ENCODE data around the gene GNG3.
A peak's percentile ranks its signal among the peaks of the same experiment; 100 is the strongest.

Gene GNG3

DNA sequence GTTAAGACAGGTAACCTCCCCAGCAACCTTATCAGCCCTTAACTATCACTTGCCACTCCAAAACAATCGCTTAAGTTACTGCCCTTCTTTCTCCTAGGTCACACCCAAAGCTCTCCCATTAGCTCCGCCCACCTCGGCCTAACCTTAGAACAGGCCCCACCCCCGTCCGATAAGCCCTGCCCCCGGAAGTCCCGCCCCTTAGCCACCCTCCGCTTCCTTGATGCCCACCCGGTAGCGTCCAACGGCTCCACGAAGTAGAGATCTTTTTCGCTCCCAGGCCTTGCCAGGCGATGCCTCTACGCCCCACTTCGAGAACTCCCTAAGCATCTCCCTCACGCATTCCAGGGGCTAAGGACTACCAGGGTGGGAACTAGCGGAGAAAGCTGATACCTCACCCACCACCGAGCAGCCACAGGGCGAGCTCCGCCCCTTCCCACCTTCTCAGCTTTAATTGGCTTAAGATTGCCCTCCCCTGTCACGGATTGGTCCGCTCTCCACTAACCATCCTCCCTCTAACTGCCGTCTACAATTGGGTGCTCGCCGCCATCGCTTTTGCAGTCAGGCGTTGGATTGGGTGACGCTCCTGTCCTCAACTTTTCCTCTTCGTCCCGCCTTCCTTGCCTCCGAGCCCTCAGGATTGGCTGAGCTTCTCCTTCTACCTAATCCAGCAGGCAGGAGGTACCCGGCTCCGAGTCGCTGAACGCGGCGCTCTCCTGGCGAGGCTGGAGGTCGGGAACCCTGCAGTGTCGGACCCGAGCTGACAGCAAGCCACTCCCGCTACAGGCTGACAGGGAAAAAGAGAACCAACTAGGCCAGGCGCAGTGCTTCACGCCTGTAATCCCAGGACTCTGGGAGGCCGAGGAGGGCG lies 46.5 kb downstream of the GNG3 start, which contains the start of gene ZBTB3:
Gene ZBTB3 (minus strand): TSS at position 425 of the 868 bp plus-strand sequence. CDS start 496 bp downstream, outside the sequence.
- TF ChIP-seq, protein P1, sequence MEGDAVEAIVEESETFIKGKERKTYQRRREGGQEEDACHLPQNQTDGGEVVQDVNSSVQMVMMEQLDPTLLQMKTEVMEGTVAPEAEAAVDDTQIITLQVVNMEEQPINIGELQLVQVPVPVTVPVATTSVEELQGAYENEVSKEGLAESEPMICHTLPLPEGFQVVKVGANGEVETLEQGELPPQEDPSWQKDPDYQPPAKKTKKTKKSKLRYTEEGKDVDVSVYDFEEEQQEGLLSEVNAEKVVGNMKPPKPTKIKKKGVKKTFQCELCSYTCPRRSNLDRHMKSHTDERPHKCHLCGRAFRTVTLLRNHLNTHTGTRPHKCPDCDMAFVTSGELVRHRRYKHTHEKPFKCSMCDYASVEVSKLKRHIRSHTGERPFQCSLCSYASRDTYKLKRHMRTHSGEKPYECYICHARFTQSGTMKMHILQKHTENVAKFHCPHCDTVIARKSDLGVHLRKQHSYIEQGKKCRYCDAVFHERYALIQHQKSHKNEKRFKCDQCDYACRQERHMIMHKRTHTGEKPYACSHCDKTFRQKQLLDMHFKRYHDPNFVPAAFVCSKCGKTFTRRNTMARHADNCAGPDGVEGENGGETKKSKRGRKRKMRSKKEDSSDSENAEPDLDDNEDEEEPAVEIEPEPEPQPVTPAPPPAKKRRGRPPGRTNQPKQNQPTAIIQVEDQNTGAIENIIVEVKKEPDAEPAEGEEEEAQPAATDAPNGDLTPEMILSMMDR (IDR thresholded peaks at IDR 0.05): no peak
- H2AFZ ChIP-seq: peak within 1 kb of the TSS; percentile 93
- H3K4me1 ChIP-seq: no peaks in the 10 kb centered on the region
- H3K4me3 ChIP-seq (ENCODE audit: low read depth, low read length): peak within 1 kb of the TSS; percentile 100
- H3K4me2 ChIP-seq (ENCODE audit: low read length): peak within 1 kb of the TSS; percentile 80
- H3K27ac ChIP-seq: peak within 1 kb of the TSS; percentile 90
- peaks cover 4% of the 10 kb centered on the region for H3K79me2 ChIP-seq
- H3K9me3 ChIP-seq (ENCODE audit: control insufficient read depth, low read length): no peaks in the 10 kb centered on the region
- no peaks in the 10 kb centered on the region for H3K36me3 ChIP-seq (ENCODE audit: control insufficient read depth, insufficient read depth, low read length)
- H3K27me3 ChIP-seq (ENCODE audit: control insufficient read depth, insufficient read depth, low read length): no peaks in the 10 kb centered on the region
- H3K9ac ChIP-seq: no peak within 1 kb of the TSS

DNA sequence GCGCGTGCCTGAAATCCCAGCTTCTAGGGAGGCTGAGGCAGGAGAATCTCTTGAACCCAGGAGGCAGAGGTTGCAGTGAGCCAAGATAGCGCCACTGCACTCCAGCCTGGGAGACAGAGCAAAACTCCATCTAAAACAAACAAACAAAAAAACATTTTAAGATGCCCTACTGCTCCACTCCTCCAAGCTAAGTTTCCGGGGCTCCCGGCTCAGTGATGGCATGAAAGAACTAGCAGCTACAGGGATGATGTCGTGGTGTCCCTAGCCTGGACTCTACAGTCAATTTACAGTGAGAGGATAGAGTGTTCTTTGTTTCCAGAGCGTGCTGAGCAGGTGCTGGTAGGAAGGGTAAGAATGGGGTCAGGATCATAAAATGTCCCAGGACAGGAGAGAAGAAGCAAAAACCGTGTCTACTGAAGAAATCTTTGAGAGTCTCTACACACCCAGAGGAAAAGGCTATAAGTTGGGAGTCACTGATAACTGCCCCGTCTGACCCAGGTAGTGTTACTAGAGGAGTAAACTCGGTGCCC lies 47.7 kb downstream of the GNG3 start:
- no peak overlapping the region for H3K27ac ChIP-seq
- H3K4me1 ChIP-seq: no peaks in the 10 kb centered on the region
- H3K9me3 ChIP-seq (ENCODE audit: control insufficient read depth, low read length): no peaks in the 10 kb centered on the region
- H3K36me3 ChIP-seq (ENCODE audit: control insufficient read depth, insufficient read depth, low read length): no peaks in the 10 kb centered on the region
- H3K4me2 ChIP-seq (ENCODE audit: low read length): no peak overlapping the region
- H3K27me3 ChIP-seq (ENCODE audit: control insufficient read depth, insufficient read depth, low read length): no peaks in the 10 kb centered on the region
- TF ChIP-seq, protein P1 (IDR thresholded peaks at IDR 0.05): no peak
- peaks cover 4% of the 10 kb centered on the region for H3K79me2 ChIP-seq
- no peak overlapping the region for H2AFZ ChIP-seq
- H3K9ac ChIP-seq: no peak overlapping the region
- H3K4me3 ChIP-seq (ENCODE audit: low read depth, low read length): no peak overlapping the region

DNA sequence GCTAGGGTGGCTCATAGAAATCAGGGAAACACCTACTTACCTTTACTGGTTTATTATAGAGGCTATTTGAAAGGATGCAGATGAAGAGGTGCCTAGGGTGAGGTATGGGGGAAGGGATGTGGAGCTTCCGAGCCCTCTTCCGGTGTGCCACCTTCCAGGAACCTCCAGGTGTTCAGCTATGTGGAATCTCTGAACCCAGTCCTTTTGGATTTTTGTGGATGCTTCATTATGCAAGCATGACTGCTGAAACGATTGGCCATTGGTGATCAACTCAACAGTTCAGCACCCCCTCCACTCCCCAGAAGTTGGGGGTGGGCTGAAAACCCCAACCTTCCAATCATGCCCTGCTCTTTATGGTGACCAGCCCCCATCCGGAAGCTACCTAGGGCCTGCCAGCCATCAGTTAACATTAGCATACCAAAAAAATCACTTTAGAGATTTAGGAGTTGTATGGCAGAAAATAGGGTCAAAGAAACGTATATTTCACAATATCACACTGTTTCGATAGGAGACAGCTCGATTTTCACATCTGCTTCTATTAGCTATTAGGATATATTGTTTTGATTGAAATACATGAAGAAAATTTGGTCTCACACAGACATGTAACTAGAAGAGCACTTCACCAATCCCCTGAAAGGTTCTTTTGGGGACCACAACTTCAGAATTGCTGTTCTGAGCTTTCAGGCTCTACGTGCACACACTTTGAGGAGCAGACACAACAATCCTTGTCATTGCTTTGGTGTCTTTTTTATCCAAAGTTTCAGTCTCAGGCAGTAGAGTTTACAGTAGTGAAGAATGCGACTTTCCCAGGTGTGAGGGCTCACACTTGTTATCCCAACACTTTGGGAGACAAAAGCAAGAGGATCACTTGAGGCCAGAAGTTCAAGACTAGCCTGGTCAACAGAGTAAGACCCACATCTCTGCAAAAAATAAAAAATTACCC lies 50.6 kb downstream of the GNG3 start:
- Histone ChIP-seq H3K27ac (no peak overlapping the region), H3K9ac (no peak overlapping the region)

More for the DNA sequence above, 50.6 kb downstream of the GNG3 start:
- peaks cover 2% of the 10 kb centered on the region for H3K79me2 ChIP-seq
- no peak overlapping the region for H3K4me2 ChIP-seq (ENCODE audit: low read length)
- H3K27me3 ChIP-seq (ENCODE audit: control insufficient read depth, insufficient read depth, low read length): no peaks in the 10 kb centered on the region
- no peak overlapping the region for H3K4me3 ChIP-seq (ENCODE audit: low read depth, low read length)
- H3K4me1 ChIP-seq: peaks cover 2% of the 10 kb centered on the region
- TF ChIP-seq, protein P1 (IDR thresholded peaks at IDR 0.05): no peak
- H3K36me3 ChIP-seq (ENCODE audit: control insufficient read depth, insufficient read depth, low read length): no peaks in the 10 kb centered on the region
- no peaks in the 10 kb centered on the region for H3K9me3 ChIP-seq (ENCODE audit: control insufficient read depth, low read length)
- no peak overlapping the region for H2AFZ ChIP-seq

Data from parathyroid adenoma (tissue), 2 donors.